Mesothelial cell of epicardium (in vitro differentiated cells): ENCODE measurements around the gene CAPG. TPM values are rescaled to one million over a fixed set of nuclear protein-coding genes. Genes with fewer than 3 reads are reported as not detected.

Source experiments
- DNase-seq, 2 experiments: peaks; one replicate each; pipeline ENCODE4 v3.0.0; 2021; ENCODE audit warnings: low spot score in 2 of 2; ENCODE audit not compliant: unreplicated experiment in 2 of 2
- H3K27ac Mint-ChIP-seq: 2 replicates; pipeline ENCODE4 v1.8.0; 2021; ENCODE audit warnings: mixed read lengths
- H3K27me3 Mint-ChIP-seq: 2 replicates; pipeline ENCODE4 v1.8.0; 2021; ENCODE audit warnings: low read depth, mixed read lengths
- H3K36me3 Mint-ChIP-seq: 2 replicates; pipeline ENCODE4 v1.8.0; 2021; ENCODE audit warnings: mixed read lengths
- H3K4me1 Mint-ChIP-seq: 2 replicates; pipeline ENCODE4 v1.8.0; 2021; ENCODE audit warnings: mixed read lengths
- H3K4me3 Mint-ChIP-seq: 2 replicates; pipeline ENCODE4 v1.8.0; 2021; ENCODE audit warnings: mild to moderate bottlenecking, moderate library complexity, mixed read lengths
- H3K9me3 Mint-ChIP-seq: 2 replicates; pipeline ENCODE4 v1.8.0; 2021; ENCODE audit warnings: mixed read lengths
- total RNA-seq: library from RNA; stranded (reverse); gene quantifications from 3 replicates; pipeline ENCODE4 v1.2.1, GENCODE V29; 2021
- TF ChIP-seq, protein P1 (sequence below): fragments of 200-600 bp; sonication (generic); IDR thresholded peaks from one replicate; pipeline ENCODE4 v1.5.0; 2021; ENCODE audit warnings: antibody characterized with exemption; ENCODE audit not compliant: unreplicated experiment

Gene CAPG, protein sequence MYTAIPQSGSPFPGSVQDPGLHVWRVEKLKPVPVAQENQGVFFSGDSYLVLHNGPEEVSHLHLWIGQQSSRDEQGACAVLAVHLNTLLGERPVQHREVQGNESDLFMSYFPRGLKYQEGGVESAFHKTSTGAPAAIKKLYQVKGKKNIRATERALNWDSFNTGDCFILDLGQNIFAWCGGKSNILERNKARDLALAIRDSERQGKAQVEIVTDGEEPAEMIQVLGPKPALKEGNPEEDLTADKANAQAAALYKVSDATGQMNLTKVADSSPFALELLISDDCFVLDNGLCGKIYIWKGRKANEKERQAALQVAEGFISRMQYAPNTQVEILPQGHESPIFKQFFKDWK
- 86.3 to 92.4 TPM (median 89.2 TPM) in 3 replicates for total RNA-seq

DNA sequence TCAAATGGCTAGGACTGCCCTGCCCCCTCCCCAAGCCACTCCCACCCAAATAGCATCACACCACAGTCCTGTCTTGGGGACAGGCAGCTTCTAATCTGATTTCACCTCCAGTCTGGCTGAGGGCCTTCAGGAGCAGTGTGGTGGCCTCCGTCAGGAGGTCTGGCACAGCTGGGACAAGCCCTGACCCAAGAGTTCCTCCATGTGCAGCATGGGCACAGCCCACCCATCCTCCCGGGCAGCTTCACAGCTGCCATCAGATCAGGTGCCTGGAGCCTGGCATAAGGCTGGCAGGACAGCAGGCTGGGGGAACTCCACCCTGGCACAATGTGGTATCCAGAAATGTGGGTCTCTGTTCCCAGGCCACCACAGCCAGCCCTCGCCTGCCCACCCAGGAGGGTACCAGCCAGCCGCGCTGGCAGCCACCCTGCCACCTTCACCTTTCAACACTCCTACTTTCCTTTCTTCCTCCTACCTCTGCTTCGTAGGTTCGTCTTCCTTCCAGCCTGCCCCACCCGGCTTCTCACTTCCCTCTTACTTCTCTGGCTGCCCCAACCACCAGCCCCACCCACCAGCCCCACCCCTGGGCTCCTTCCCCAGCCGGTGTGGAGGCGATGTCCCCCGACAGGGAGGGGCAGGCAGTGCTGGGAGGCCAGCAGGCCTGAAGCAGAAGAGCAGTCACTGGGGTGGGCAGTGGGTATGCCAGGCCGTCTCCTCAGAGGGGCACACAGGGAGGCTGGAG is at the start of gene CAPG:
CAPG (minus strand) TSS at position 522 of the 739 bp plus-strand sequence. CDS start 8,221 bp downstream, outside the sequence.
- Mint-ChIP-seq H3K27me3 (no peaks in the 10 kb centered on the region), H3K9me3 (no peaks in the 10 kb centered on the region), H3K27ac (peak within 1 kb of the TSS; percentile 40), H3K36me3 (no peaks in the 10 kb centered on the region), H3K4me1 (peaks cover 44% of the 10 kb centered on the region), H3K4me3 (no peak within 1 kb of the TSS)
- TF ChIP-seq, protein P1, sequence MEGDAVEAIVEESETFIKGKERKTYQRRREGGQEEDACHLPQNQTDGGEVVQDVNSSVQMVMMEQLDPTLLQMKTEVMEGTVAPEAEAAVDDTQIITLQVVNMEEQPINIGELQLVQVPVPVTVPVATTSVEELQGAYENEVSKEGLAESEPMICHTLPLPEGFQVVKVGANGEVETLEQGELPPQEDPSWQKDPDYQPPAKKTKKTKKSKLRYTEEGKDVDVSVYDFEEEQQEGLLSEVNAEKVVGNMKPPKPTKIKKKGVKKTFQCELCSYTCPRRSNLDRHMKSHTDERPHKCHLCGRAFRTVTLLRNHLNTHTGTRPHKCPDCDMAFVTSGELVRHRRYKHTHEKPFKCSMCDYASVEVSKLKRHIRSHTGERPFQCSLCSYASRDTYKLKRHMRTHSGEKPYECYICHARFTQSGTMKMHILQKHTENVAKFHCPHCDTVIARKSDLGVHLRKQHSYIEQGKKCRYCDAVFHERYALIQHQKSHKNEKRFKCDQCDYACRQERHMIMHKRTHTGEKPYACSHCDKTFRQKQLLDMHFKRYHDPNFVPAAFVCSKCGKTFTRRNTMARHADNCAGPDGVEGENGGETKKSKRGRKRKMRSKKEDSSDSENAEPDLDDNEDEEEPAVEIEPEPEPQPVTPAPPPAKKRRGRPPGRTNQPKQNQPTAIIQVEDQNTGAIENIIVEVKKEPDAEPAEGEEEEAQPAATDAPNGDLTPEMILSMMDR: no peak
- DNase-seq: no peak

DNA sequence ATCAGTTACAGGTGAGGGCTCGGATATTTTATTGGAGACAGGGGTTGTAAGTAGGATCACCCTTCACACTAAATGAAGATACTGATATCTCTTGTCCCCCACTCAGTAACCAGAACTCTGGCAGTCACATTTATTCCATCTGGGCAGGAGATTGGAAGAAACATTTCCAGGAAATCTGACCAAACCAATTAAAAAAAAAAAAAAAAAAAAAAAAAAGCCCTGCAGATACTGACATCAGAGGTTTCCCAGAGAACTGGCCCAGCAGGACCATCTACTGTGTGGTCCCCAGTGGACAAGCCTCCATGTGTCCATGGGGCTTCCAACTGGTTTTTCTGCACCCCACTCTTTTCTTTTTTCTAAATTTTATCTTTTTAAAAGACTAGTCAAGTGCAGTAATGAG is 49.6 kb upstream of the CAPG start:
- H3K9me3 Mint-ChIP-seq: no peaks in the 10 kb centered on the region
- no peaks in the 10 kb centered on the region for H3K36me3 Mint-ChIP-seq
- no peaks in the 10 kb centered on the region for H3K27me3 Mint-ChIP-seq
- no peak overlapping the region for H3K27ac Mint-ChIP-seq
- H3K4me3 Mint-ChIP-seq: no peak overlapping the region
- peaks cover 17% of the 10 kb centered on the region for H3K4me1 Mint-ChIP-seq
- no peak for DNase-seq
- TF ChIP-seq, protein P1: no peak

DNA sequence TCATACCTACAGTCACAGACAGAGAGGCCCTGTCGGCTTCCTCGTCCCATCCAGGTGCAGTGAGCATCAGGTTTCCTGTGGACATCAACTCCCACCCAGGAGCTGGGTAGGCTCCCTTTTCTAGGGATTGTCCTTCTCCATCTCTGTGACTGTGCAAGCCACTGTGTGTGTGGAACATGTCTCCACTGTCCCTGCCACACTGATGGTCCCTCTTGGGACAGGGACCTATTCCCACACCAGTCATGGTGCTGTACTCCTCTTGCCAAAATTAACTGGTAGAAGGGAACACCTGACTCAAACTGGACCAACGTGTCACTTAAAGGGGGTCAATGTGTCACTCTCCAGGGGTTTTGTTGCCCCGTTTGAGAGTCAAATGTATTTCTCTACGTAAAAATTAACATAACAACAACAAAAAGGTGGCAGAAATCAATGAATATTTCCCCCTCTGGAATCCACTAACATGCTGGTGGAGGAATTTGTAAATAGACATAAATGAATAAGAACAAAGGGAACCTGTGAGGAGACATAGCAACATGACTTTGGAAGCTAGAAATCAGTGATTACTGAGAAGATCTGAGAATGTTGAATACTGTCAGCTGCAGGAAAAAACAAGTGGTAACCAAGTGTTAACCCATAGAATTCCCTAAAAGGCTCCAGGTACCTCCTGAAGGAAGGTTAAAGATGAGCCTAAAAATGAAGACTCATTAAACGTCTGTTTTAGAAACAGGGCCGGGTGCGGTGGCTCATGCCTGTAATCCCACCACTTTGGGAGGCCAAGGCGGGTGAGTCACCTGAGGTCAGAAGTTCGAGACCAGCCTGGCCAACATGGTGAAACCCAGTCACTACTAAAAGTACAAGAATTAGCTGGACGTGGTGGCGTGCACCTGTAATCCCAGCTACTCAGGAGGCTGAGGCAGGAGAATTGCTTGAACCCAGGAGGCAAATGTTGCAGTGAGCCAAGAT is 48.7 kb upstream of the CAPG start:
- no peak for DNase-seq
- Mint-ChIP-seq H3K36me3 (no peaks in the 10 kb centered on the region), H3K4me3 (no peak overlapping the region), H3K27me3 (no peaks in the 10 kb centered on the region), H3K27ac (no peak overlapping the region), H3K4me1 (peaks cover 17% of the 10 kb centered on the region), H3K9me3 (no peaks in the 10 kb centered on the region)
- TF ChIP-seq, protein P1: no peak

DNA sequence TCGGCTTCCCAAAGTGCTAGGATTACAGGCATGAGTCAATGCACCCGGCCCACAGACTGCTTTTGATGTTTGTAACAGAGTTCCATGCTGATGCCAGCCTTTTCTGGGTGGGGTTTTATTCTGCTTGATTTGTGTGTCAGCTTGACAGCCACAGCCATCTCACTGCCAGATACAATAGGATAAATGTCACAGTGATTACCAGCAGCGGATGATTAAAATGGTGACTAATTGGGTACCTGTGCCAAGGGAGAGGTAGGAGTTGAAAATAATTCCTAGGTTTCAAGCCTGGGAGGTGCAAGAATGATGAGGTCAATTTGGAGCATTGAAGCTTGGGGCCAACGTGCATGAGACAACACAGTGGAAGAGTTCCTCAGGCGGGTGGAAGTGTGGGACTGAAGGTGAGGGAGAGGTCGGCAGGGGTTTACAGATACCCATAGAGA is 47.7 kb upstream of the CAPG start:
- Mint-ChIP-seq H3K27ac (no peak overlapping the region), H3K27me3 (no peaks in the 10 kb centered on the region), H3K9me3 (no peaks in the 10 kb centered on the region), H3K36me3 (no peaks in the 10 kb centered on the region), H3K4me1 (peaks cover 17% of the 10 kb centered on the region), H3K4me3 (no peak overlapping the region)
- TF ChIP-seq, protein P1: no peak
- no peak for DNase-seq

DNA sequence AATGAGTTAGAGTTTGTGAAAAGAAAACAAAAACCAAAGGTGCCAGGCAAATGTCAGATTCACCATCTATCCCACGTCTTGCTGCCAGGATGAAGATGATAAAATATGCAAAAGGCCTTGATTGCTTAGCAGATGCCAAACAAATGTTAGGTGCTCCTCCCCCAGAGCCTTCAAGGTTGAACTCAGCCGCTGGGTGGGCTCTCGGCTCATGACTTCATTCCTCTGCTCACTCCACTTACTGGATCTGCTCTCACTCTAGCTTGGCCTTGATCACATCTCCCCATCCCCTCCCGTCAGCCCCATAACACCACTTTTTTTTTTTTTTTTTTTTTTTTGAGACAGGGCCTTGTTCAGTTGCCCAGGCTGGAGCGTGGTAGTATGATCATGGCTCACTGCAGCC is 46.9 kb upstream of the CAPG start:
- H3K27me3 Mint-ChIP-seq: no peaks in the 10 kb centered on the region
- H3K9me3 Mint-ChIP-seq: no peaks in the 10 kb centered on the region
- no peak for DNase-seq
- H3K36me3 Mint-ChIP-seq: no peaks in the 10 kb centered on the region
- TF ChIP-seq, protein P1: no peak
- peaks cover 20% of the 10 kb centered on the region for H3K4me1 Mint-ChIP-seq
- no peak overlapping the region for H3K4me3 Mint-ChIP-seq
- H3K27ac Mint-ChIP-seq: no peak overlapping the region
